ENCODE measurements around the gene KREMEN2.

KREMEN2 gene

DNA sequence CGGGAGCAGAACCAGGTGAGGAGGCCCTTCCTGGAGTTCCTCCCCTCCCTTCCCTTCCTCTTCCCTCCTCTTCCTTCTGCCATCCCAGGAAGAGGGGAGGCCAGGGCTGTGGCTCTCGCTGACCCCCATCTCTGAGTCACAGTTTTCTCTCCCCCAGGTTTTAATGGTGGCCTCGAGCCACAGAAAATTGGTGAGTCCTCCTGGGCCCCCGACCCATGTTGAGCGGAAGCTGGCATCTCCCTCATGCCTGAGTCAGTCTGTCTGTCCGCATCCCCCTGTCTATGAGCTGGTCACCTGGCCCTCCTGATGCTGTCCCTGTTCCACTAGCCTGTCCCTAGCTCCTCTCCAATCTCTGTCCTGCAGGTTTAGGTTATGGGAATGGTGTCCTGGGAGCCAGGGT lies 35.9 kb downstream of the KREMEN2 start:
- TF ChIP-seq, protein P1, sequence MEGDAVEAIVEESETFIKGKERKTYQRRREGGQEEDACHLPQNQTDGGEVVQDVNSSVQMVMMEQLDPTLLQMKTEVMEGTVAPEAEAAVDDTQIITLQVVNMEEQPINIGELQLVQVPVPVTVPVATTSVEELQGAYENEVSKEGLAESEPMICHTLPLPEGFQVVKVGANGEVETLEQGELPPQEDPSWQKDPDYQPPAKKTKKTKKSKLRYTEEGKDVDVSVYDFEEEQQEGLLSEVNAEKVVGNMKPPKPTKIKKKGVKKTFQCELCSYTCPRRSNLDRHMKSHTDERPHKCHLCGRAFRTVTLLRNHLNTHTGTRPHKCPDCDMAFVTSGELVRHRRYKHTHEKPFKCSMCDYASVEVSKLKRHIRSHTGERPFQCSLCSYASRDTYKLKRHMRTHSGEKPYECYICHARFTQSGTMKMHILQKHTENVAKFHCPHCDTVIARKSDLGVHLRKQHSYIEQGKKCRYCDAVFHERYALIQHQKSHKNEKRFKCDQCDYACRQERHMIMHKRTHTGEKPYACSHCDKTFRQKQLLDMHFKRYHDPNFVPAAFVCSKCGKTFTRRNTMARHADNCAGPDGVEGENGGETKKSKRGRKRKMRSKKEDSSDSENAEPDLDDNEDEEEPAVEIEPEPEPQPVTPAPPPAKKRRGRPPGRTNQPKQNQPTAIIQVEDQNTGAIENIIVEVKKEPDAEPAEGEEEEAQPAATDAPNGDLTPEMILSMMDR (conservative IDR thresholded peaks at IDR 0.05; ENCODE audit: low read length): no peak
- no peak for DNase-seq (ENCODE audit: low read depth)
- no peak overlapping the region for H3K4me3 ChIP-seq (ENCODE audit: low read length)

DNA sequence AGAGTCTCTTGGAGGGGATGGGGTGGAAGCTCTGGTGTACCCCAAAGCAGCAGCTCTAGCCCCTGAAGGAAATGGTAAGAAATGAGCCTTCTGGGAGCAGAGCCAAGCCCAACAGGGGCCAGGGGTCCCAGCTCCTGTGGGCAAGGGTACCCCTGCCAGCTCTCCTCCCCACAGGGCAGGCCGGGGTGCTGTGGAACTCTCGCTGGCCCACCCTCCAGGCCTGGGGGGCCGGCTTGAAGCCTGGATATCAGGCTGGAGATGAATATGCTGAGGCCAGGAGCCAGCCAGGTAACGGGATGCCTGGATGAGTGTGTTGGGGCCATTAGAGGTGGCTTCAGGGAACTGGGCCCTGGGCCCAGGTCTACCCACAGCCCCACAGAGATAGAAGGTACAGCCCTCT lies 36.5 kb downstream of the KREMEN2 start:
- TF ChIP-seq, protein P1 (conservative IDR thresholded peaks at IDR 0.05; ENCODE audit: low read length): no peak
- H3K4me3 ChIP-seq (ENCODE audit: low read length): no peak overlapping the region
- DNase-seq (ENCODE audit: low read depth): no peak

DNA sequence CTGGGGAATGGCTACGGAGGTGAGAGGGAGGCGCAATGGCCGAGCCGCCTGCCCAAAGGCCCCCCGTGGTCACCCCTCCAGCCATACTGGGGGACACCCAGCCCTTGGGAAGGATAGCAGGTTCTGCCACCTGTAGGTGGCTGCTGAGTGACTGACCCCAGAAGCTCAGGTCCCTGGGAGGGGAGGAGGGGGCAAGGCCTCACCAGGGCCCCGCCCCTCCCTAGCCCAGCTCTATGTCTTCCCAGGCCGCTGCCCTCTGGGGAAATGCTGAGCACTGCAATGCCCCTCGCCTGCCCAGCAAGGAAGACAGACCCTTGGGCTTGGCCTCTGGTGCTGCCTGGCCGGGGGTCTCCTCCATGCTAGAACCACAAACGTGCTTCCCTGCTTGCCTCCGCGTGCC lies 37.2 kb downstream of the KREMEN2 start:
- DNase-seq (ENCODE audit: low read depth): no peak
- TF ChIP-seq, protein P1 (conservative IDR thresholded peaks at IDR 0.05; ENCODE audit: low read length): no peak
- no peak overlapping the region for H3K4me3 ChIP-seq (ENCODE audit: low read length)

DNA sequence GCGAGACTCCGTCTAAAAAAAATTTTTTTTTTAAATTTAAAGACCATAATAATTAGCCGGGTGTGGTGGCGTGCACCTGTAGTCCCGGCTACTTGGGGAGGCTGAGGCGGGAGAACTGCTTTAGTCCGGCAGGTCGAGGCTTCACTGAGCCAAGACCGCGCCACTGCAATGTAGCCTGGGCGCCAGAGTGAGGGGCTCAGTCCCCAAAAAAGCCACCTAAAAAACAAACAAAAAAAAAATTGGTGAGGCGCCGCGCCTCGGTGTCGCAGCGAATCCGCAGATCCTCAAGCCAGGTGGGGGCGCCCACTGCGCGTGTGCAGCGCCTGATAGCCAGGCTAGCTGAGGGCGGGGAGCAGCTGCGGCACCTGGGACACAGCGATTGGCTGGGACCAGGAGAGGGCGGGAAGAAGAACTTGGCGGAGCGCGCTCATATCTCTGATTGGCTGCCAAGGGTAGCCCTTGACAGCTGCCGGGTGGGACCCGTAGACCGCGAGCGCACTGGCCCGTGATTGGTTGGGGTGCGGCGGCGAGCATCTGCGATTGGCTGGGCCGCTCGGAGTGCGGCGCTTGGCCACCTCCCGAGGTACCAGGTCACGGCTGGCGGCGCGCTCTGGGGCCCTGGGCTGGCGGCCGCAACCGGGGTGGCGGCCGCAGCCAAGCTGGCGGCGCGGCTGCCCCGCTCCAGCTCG lies 39.7 kb downstream of the KREMEN2 start:
- H3K4me3 ChIP-seq (ENCODE audit: low read length): no peak overlapping the region
- peak; percentile 98 for DNase-seq (ENCODE audit: low read depth)
- TF ChIP-seq, protein P1 (conservative IDR thresholded peaks at IDR 0.05; ENCODE audit: low read length): peak; percentile 39

DNA sequence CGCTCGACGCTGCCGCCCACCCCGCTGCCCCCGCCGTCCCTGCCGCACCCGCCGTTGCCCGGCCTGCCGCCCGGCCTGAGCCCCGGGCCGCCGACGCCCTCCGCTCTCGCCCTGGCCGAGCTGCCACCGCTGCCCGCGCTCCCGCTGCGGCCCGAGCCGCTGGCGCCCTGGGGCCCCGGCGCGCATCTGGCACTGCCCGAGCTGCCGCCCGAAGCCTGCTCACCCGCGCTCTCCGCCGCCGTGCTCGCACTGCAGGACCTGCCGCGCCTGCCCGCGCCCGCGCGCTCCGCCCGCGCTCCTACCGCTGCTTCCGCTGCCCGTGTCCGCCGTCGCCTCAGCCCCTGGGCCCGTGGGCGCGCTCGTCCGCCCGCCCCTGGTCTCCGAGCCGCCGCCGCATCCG lies 40.2 kb downstream of the KREMEN2 start:
- H3K4me3 ChIP-seq (ENCODE audit: low read length): no peak overlapping the region
- TF ChIP-seq, protein P1 (conservative IDR thresholded peaks at IDR 0.05; ENCODE audit: low read length): no peak
- DNase-seq (ENCODE audit: low read depth): no peak

DNA sequence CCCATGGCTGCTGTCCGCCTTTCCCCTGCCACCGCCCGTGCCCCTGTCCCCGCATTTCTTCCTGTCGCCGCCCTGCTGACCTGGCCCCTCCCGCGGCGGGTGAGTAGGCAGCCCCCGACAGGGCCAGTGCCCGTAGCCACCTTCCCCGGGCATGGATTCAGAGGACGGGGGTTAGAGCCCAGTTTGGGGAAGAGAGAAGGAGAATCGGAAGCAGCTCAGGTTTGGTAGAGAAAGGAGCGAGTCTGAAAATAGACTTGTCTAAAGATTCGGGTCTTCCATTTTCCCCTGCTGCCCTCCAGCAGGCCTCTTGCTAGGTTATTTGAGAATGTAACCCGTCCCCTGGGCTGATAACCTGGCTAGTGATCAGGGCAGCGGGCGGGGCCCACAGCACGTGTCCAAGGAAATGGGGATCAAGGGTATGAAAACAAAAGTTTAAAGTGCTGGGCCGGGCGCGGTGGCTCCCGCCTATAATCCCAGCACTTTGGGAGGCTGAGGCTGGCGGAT lies 40.8 kb downstream of the KREMEN2 start:
- DNase-seq (ENCODE audit: low read depth): no peak
- TF ChIP-seq, protein P1 (conservative IDR thresholded peaks at IDR 0.05; ENCODE audit: low read length): no peak
- peak overlapping the region; percentile 27 for H3K4me3 ChIP-seq (ENCODE audit: low read length)

Data from AG10803 (cell line).